Measurements from ENCODE around the gene NUP133. TPM values are rescaled to one million over a fixed set of nuclear protein-coding genes. Genes with fewer than 3 reads are reported as not detected.
A peak's percentile ranks its signal among the peaks of the same experiment; 100 is the strongest.

The NUP133 gene
- total and polyA plus RNA-seq, 2 experiments from 2014 or later = 29.5 to 65.4 TPM

- Mint-ChIP-seq H3K27ac (no peak overlapping the region), H3K4me3 (peak overlapping the region; percentile 73), H3K4me1 (peaks cover 22% of the 10 kb centered on the region), H3K9me3 (peaks cover 4% of the 10 kb centered on the region; the same call in 1 of the 3 replicates), H3K27me3 (ENCODE audit: insufficient read depth, low read depth, poor library complexity) (peaks cover 71% of the 10 kb centered on the region), H3K36me3 (ENCODE audit: low read depth) (peaks cover 4% of the 10 kb centered on the region; the same call in 1 of the 3 replicates)
- DNase-seq (ENCODE audit: low spot score) = peak; percentile 46
- H3K9me2 ChIP-seq (ENCODE audit: insufficient read depth) = no peaks in the 10 kb centered on the region
- H3K27ac ChIP-seq (ENCODE audit: low read depth) = no peak overlapping the region
- peak overlapping the region; percentile 89 for H3K4me2 ChIP-seq
- TF ChIP-seq, protein P1, sequence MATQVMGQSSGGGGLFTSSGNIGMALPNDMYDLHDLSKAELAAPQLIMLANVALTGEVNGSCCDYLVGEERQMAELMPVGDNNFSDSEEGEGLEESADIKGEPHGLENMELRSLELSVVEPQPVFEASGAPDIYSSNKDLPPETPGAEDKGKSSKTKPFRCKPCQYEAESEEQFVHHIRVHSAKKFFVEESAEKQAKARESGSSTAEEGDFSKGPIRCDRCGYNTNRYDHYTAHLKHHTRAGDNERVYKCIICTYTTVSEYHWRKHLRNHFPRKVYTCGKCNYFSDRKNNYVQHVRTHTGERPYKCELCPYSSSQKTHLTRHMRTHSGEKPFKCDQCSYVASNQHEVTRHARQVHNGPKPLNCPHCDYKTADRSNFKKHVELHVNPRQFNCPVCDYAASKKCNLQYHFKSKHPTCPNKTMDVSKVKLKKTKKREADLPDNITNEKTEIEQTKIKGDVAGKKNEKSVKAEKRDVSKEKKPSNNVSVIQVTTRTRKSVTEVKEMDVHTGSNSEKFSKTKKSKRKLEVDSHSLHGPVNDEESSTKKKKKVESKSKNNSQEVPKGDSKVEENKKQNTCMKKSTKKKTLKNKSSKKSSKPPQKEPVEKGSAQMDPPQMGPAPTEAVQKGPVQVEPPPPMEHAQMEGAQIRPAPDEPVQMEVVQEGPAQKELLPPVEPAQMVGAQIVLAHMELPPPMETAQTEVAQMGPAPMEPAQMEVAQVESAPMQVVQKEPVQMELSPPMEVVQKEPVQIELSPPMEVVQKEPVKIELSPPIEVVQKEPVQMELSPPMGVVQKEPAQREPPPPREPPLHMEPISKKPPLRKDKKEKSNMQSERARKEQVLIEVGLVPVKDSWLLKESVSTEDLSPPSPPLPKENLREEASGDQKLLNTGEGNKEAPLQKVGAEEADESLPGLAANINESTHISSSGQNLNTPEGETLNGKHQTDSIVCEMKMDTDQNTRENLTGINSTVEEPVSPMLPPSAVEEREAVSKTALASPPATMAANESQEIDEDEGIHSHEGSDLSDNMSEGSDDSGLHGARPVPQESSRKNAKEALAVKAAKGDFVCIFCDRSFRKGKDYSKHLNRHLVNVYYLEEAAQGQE (IDR thresholded peaks at IDR 0.05; ENCODE audit: unreplicated experiment) = peak; percentile 28
- TF ChIP-seq, protein P2, sequence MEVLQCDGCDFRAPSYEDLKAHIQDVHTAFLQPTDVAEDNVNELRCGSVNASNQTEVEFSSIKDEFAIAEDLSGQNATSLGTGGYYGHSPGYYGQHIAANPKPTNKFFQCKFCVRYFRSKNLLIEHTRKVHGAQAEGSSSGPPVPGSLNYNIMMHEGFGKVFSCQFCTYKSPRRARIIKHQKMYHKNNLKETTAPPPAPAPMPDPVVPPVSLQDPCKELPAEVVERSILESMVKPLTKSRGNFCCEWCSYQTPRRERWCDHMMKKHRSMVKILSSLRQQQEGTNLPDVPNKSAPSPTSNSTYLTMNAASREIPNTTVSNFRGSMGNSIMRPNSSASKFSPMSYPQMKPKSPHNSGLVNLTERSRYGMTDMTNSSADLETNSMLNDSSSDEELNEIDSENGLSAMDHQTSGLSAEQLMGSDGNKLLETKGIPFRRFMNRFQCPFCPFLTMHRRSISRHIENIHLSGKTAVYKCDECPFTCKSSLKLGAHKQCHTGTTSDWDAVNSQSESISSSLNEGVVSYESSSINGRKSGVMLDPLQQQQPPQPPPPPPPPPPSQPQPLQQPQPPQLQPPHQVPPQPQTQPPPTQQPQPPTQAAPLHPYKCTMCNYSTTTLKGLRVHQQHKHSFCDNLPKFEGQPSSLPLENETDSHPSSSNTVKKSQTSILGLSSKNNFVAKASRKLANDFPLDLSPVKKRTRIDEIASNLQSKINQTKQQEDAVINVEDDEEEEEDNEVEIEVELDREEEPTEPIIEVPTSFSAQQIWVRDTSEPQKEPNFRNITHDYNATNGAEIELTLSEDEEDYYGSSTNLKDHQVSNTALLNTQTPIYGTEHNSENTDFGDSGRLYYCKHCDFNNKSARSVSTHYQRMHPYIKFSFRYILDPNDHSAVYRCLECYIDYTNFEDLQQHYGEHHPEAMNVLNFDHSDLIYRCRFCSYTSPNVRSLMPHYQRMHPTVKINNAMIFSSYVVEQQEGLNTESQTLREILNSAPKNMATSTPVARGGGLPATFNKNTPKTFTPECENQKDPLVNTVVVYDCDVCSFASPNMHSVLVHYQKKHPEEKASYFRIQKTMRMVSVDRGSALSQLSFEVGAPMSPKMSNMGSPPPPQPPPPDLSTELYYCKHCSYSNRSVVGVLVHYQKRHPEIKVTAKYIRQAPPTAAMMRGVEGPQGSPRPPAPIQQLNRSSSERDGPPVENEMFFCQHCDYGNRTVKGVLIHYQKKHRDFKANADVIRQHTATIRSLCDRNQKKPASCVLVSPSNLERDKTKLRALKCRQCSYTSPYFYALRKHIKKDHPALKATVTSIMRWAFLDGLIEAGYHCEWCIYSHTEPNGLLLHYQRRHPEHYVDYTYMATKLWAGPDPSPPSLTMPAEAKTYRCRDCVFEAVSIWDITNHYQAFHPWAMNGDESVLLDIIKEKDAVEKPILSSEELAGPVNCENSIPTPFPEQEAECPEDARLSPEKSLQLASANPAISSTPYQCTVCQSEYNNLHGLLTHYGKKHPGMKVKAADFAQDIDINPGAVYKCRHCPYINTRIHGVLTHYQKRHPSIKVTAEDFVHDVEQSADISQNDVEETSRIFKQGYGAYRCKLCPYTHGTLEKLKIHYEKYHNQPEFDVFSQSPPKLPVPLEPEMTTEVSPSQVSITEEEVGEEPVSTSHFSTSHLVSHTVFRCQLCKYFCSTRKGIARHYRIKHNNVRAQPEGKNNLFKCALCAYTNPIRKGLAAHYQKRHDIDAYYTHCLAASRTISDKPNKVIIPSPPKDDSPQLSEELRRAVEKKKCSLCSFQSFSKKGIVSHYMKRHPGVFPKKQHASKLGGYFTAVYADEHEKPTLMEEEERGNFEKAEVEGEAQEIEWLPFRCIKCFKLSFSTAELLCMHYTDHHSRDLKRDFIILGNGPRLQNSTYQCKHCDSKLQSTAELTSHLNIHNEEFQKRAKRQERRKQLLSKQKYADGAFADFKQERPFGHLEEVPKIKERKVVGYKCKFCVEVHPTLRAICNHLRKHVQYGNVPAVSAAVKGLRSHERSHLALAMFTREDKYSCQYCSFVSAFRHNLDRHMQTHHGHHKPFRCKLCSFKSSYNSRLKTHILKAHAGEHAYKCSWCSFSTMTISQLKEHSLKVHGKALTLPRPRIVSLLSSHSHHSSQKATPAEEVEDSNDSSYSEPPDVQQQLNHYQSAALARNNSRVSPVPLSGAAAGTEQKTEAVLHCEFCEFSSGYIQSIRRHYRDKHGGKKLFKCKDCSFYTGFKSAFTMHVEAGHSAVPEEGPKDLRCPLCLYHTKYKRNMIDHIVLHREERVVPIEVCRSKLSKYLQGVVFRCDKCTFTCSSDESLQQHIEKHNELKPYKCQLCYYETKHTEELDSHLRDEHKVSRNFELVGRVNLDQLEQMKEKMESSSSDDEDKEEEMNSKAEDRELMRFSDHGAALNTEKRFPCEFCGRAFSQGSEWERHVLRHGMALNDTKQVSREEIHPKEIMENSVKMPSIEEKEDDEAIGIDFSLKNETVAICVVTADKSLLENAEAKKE (CRISPR knock-in tag; IDR thresholded peaks at IDR 0.05) = no peak
- TF ChIP-seq EZH2phosphoT487 (IDR thresholded peaks at IDR 0.05; ENCODE audit: unreplicated experiment) = no peak
- TF ChIP-seq EZH2 (IDR thresholded peaks at IDR 0.05; ENCODE audit: low read depth, unreplicated experiment) = peak; percentile 1
- TF ChIP-seq NANOG (IDR thresholded peaks at IDR 0.05; ENCODE audit: borderline replicate concordance) = no peak
- TF ChIP-seq CTCF (conservative IDR thresholded peaks at IDR 0.05; ENCODE audit: low read depth in 2 of 2) = no peak
- TF ChIP-seq POLR2AphosphoS5 (IDR thresholded peaks at IDR 0.05; ENCODE audit: low read depth) = no peak
- no peak for TF ChIP-seq CREB1 (CRISPR knock-in tag; IDR thresholded peaks at IDR 0.05; ENCODE audit: low read depth)
- H2AFZ ChIP-seq = no peak overlapping the region
- peaks cover 14% of the 10 kb centered on the region; the same call in 1 of the 2 replicates for H3K4me1 ChIP-seq (ENCODE audit: insufficient read depth)
- peak overlapping the region; percentile 87 for H3K4me3 ChIP-seq
- no peaks in the 10 kb centered on the region for H3K36me3 ChIP-seq (ENCODE audit: insufficient read depth)
- no peak for ATAC-seq
- no peaks in the 10 kb centered on the region for H3K79me2 ChIP-seq (replicated peaks; ENCODE audit: insufficient read depth)
- H3F3A ChIP-seq (replicated peaks; ENCODE audit: low read depth) = peaks cover 9% of the 10 kb centered on the region; the same call in 1 of the 2 replicates
- no peaks in the 10 kb centered on the region; the same call in 1 of the 2 replicates for H4K20me1 ChIP-seq (replicated peaks; ENCODE audit: insufficient read depth)
- H3K27me3 ChIP-seq (ENCODE audit: insufficient read depth) = peaks cover 75% of the 10 kb centered on the region
Measured at GRCh38 chr1:229431284-229432115, 76.6 kb downstream of the NUP133 start.
